ENCODE measurements around the gene MVB12B.

- TF ChIP-seq CTCF (IDR thresholded peaks at IDR 0.05), result no peak
- no peak for TF ChIP-seq POLR2A (IDR thresholded peaks at IDR 0.05)
Measured at GRCh38 chr9:126474786-126475485, 148.3 kb downstream of the MVB12B start.
